Left renal cortex interstitium (tissue), 4 donors: Measurements from ENCODE around the gene ATP5F1E. TPM values are rescaled to one million over a fixed set of nuclear protein-coding genes. Genes with fewer than 3 reads are reported as not detected.
A peak's percentile ranks its signal among the peaks of the same experiment; 100 is the strongest.

Experiments used
- DNase-seq, 4 donors: peaks; one replicate each; pipeline ENCODE4 v3.0.0-alpha.2; 2013; ENCODE audit warnings: low read depth in 4 of 4, low spot score in 2 of 4, missing footprints in 1 of 4
- polyA plus RNA-seq, 4 donors: library from polyadenylated mRNA; unstranded; fragments of 120-200 nt; gene quantifications; one replicate each; pipeline ENCODE4 v1.2.1, GENCODE V29; 2013; ENCODE audit not compliant: insufficient read length in 4 of 4

ATP5F1E gene
- polyA plus RNA-seq: 100 to 1,000 TPM; 168 to 242 (median 196) TPM

DNA sequence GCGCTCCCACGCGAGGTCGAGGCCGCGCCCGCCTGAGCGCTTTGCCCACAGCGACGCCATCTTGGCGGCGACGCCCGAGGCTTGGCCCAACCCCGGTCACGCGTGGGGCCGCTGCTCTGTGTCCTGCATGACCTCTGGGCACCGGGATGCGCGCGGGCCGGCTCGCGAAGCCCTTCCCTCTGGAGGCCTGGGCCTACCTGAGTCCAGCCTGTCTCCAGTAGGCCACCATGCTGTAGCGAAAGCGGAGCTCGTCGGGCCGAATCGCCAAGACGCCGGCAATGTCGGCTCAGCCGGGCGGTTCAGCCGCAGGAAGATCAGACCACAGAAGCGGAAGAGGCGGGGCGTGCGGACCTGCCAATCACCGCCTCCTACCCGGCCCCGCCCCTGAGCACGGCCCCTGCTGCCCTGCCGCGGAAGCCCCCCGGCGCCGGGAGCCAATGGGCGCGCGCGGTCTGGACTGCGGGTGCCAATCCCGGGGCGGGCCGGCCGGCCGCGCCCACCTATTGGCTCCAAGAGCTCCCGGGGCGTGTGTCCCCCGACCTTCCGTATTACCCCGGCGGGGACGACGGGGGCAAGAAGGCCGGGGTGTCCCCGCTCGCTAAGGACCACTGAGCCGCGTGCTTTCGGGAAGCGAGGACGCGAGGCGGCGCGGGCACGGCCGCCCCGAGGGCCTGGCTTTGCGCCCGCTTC, at the start of gene ATP5F1E:
ATP5F1E (minus strand) TSS at position 313 of the 690 bp plus-strand sequence; CDS start at position 229, 84 bp downstream.
- DNase-seq: peak; percentile 68 to 91 (median 85)

DNA sequence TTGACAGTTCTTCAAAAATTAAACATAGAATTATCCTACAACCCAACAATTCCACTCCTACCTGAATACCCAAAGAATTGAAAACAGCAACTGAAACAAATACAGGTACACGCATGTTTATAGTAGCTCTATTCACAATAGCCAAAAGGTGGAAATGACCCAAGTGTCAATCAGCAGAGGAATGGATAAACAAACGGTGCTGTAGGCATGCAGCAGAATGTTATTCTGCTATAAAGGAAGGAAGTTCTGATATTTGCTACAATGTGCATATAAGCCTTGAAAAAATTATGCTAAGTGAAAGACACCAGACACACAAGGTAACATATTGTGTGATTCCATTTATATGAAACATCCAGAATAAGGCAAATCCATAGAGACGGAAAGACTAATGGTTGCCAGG, 48.9 kb upstream of the ATP5F1E start:
- no peak for DNase-seq

- no peak for DNase-seq
Measured at GRCh38 chr20:59078231-59078630, 46.1 kb upstream of the ATP5F1E start.

- DNase-seq: no peak
Measured at GRCh38 chr20:59077705-59078104, 45.6 kb upstream of the ATP5F1E start.

DNA sequence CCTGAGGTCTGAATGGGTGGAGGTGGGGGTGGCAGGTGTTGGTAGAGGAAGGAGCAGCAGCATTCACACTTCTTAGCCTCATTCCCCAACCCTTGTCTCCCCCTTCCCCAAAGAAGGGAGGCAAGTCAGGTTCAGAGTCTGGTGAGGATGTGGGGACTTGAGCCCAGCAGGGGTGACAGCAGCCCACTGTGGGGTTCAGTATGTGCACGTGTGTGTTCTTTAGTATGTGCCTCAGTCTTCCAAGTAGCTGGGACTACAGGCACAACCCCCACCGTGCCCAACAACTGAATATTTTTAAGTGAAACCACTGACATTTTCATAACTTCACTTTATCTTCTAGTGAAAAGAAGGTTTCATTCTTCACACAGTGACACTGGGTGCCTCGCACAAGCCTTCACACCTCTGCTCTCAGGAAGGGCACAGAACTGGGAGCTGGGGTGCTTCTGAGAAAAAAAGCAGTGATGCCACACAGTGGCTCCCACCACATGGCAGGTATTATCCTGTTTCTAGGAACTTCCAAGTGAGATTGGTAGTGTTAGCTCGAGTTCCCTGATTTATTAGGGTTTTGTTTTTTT, 43.9 kb upstream of the ATP5F1E start:
- no peak for DNase-seq

GRCh38 chr20:59074456-59074855, 42.3 kb upstream of the ATP5F1E start:
- DNase-seq: no peak

DNA sequence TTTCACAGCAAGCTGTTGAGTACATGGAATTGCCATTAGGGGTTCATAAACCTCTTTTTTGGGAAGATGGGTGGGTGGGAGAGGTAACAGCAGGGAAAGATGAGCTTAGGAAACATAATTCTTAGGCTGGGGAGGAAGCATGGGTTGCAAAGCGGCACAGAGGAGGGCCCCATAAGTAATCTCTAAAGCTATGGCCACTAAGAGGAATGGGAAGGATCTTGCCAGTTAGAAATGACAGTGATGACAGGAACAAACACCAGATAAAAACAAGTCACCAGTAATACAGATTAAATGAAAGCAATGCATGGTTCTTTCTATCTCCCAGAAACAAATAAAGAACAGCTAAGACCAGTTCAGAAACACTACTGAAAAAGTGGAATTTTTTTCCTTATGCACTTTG, 41.4 kb upstream of the ATP5F1E start:
- no peak for DNase-seq

GRCh38 chr20:59071216-59071615, 39.1 kb upstream of the ATP5F1E start:
- no peak for DNase-seq

GRCh38 chr20:59069026-59069425, 36.9 kb upstream of the ATP5F1E start:
- DNase-seq: no peak

DNA sequence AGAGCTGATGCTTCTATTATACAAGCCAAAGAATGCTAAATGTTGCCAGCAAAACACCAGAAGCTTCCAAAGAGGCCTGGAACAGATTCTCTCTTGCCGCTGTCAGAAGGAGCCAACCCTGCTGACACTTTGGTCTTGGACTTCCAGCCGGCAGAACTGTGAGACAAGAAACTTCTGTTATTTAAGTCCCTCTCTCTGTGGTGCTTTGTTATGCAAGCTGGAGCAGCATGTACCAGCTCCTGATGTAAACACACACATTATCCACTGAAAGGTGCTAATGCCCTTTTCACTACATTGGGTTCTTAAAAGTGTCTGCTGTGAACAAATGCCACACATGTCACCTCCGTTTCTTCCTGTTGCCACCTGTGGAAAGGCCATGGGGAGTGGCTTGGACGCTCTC, 36.4 kb upstream of the ATP5F1E start:
- DNase-seq: no peak

GRCh38 chr20:59064214-59064722, 32.1 kb upstream of the ATP5F1E start:
- DNase-seq: no peak

- DNase-seq: no peak
Measured at GRCh38 chr20:59063358-59064213, 31.5 kb upstream of the ATP5F1E start.

GRCh38 chr20:59062081-59062480, 29.9 kb upstream of the ATP5F1E start:
- no peak for DNase-seq

- DNase-seq: no peak
Measured at GRCh38 chr20:59055302-59055701, 23.2 kb upstream of the ATP5F1E start.

- no peak for DNase-seq
Measured at GRCh38 chr20:59051666-59052185, 19.6 kb upstream of the ATP5F1E start.

DNA sequence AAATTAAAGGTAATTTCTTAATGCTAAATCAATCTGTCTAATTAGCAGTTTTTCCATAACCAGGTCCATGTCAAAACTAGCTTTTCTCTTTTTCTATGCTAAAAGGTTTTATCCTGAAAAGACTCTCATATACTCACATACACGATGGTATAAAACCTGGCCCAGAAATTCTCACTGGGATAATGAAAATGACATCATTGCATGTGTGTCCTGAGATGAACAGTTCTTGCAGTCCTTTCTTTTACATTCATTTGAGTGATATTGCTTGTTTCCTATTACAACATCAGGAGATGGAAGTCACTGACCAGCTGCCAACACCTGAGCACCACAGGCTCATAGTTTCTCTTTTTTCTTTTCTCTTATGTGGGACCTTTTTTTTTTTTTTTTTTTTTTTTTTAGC, 18.3 kb upstream of the ATP5F1E start:
- no peak for DNase-seq

GRCh38 chr20:59048681-59049030, 16.5 kb upstream of the ATP5F1E start:
- DNase-seq: no peak

DNA sequence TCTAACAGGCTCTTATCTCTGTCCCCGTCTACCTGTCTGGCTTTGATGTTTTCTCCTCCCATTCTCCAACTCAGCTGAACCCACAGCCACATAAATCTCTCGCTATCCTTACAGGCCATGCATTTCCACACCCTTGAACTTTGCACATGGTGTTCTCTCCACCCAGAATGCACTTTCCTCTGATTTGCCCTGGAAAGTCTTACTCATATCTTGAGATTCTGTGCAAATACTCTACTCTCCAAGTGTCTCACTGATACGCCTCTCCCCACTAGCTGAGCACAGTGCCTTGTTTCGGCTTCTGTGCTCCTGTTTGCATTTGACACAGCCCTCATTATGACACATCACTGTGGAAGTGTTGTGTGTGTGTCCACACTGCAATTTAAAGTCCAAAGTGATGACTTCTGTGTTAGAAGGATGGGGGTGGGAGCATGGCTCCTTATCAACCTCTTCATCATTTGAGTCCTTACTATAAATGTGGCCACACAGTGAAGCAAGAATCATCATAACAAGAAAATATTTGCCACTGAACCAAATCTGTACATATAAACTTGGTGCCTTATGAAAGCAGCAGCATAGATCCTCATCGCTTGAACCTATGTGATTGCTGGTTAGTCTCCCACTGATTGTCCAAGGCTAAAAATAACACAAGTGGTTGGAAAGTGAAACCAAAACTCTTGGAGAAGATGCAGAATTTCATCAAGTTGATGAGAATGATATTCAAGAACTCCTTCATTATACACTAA, 16.0 kb upstream of the ATP5F1E start:
- DNase-seq: no peak

DNA sequence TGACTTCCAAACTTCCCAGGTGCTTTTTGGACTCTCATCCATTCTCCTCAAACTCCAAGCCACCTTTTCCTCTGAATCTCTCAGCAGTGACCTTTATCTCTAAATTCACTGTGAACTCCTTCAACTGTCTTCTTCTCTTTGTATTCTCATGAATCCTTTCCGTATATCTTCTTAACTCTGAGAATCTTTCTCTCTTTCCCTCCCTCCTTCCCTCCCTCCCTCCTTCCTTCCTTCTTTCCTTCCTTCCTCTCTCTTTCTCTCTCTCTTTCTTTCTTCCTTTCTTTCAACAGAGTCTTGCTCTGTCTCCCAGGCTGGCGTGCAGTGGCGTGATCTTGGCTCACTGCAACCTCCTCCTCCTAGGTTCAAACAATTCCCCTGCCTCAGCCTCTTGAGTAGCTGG, 14.7 kb upstream of the ATP5F1E start:
- no peak for DNase-seq

DNA sequence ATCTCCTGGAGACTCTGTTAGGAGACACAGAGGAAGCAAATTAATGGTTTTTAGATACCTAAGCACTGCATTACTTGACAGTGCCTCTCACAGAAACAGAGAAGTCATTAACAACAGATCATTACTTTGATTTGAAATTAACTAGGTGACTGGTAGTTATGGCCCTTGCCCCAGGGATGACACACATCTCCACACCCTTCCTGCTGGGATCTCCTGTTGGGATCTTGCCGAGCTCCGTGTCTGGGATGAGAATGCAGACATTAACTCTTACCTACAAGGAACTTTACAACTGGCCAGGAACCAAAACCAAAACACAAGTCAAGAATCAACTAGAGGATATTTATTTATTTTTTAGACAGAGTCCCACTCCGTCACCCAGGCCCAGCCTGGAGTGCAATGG, 12.7 kb upstream of the ATP5F1E start:
- DNase-seq: no peak

DNA sequence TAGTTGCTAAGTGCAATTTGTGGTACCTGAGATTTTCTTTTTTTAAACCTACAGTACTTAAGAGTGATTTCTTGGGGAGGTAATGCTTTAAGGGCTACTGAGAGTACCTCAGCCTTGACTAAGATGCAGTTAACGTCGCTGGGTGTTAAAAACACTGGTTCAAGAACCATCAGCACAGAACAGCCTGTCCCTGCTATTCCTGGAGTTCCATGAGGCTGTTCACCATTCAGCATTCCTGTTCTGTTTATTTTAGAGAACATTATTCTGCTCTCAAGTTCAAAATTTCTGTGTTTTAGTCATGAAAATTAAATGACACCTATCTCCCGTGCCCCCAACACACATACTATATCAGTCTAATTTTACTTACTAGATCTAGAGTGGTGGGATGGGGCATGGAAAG, 12.2 kb upstream of the ATP5F1E start:
- no peak for DNase-seq
